ENCODE data around the gene SMAD4. TPM values are rescaled to one million over a fixed set of nuclear protein-coding genes. Genes with fewer than 3 reads are reported as not detected.

Gene SMAD4
- polyA plus RNA-seq, 2 of the 4 experiments (the other 2 are of a cell fraction) = 52.1 to 107 TPM

- peaks cover 28% of the 10 kb centered on the region for H3K4me1 ChIP-seq
- H3K27ac ChIP-seq = no peak overlapping the region
- ChIA-PET POLR2A (interaction anchor here (1.6 kb wide), 1 partner anchor 8 kb away, joined by 6 read pairs; the partner anchor contains the start of gene SMAD4), CTCF (interaction anchor here (0.9 to 2.0 kb wide), 2 partner anchors 13 kb away, joined by 3 to 9 read pairs; no protein-coding TSS in a partner anchor)
- no peak for FAIRE-seq
- H3K9me3 ChIP-seq = no peaks in the 10 kb centered on the region
- no peak for DNase-seq (ENCODE audit: low read depth in 1 of 2, low spot score in 1 of 2)
- 74% methylated on average over 6 of the region's 6 CpGs for WGBS (ENCODE audit: missing lambda C conversion rate)
- TF ChIP-seq NR3C1 (IDR thresholded peaks at IDR 0.05) = no peak
- no peak for TF ChIP-seq HOXB5 (CRISPR knock-in tag; IDR thresholded peaks at IDR 0.05)
- TF ChIP-seq HEYL (CRISPR knock-in tag; IDR thresholded peaks at IDR 0.05) = no peak
- no peak for TF ChIP-seq REST (IDR thresholded peaks at IDR 0.05)
- no peak for TF ChIP-seq CHD2 (IDR thresholded peaks at IDR 0.05; ENCODE audit: low read length, partially characterized antibody)
- TF ChIP-seq MAZ (IDR thresholded peaks at IDR 0.05; ENCODE audit: borderline replicate concordance, low read depth, low read length) = no peak
- no peak for TF ChIP-seq SREBF2 (IDR thresholded peaks at IDR 0.05)
- no peak for TF ChIP-seq MAFK (IDR thresholded peaks at IDR 0.05; ENCODE audit: partially characterized antibody)
- TF ChIP-seq FOSL2 (IDR thresholded peaks at IDR 0.05) = no peak
- TF ChIP-seq FOSL2 (CRISPR knock-in tag; IDR thresholded peaks at IDR 0.05) = no peak
- no peak for TF ChIP-seq EHMT2 (IDR thresholded peaks at IDR 0.05; ENCODE audit: low read depth)
- TF ChIP-seq POLR2A (IDR thresholded peaks at IDR 0.05; ENCODE audit: low read length) = no peak
- TF ChIP-seq HES2 (IDR thresholded peaks at IDR 0.05) = no peak
- TF ChIP-seq USF2 (IDR thresholded peaks at IDR 0.05) = no peak
- TF ChIP-seq TFCP2L1 (CRISPR knock-in tag; IDR thresholded peaks at IDR 0.05) = no peak
- TF ChIP-seq BHLHE40 (IDR thresholded peaks at IDR 0.05; ENCODE audit: low read depth, low read length) = no peak
- no peak for TF ChIP-seq RNF2 (IDR thresholded peaks at IDR 0.05; ENCODE audit: borderline replicate concordance, low read depth)
- no peak for TF ChIP-seq KDM5A (IDR thresholded peaks at IDR 0.05)
- TF ChIP-seq MYC (IDR thresholded peaks at IDR 0.05; ENCODE audit: borderline replicate concordance, low read length) = no peak
- H3K4me3 ChIP-seq = no peak overlapping the region
- no peak for ATAC-seq
- H3K4me2 ChIP-seq = peak overlapping the region; percentile 37; the same call in 2 of the 3 replicates
Measured at GRCh38 chr18:51038110-51038509, 8.1 kb downstream of the SMAD4 start.

- H3K4me3 ChIP-seq = no peak overlapping the region
- H3K4me2 ChIP-seq = no peak overlapping the region
- ChIA-PET POLR2A (interaction anchor here (0.7 to 1.6 kb wide), 3 partner anchors 9 to 161 kb away, joined by 3 to 6 read pairs (median 5); partner anchors contain the start of genes ELAC1 and SMAD4), CTCF (interaction anchor here (0.8 to 0.9 kb wide), 2 partner anchors 11 to 12 kb away, joined by 3 read pairs; no protein-coding TSS in a partner anchor)
- WGBS (ENCODE audit: missing lambda C conversion rate) = 65% methylated on average over 5 of the region's 8 CpGs
- H3K27ac ChIP-seq = no peak overlapping the region
- peaks cover 28% of the 10 kb centered on the region for H3K4me1 ChIP-seq
- FAIRE-seq (no peak), ATAC-seq (0 out of 6 replicates have a peak, but pooled peaks of 1 of the 2 experiments have one; percentile 32), DNase-seq (ENCODE audit: low read depth in 1 of 2, low spot score in 1 of 2) (no peak)
- no peak for TF ChIP-seq REST (IDR thresholded peaks at IDR 0.05)
- TF ChIP-seq SMC3 (IDR thresholded peaks at IDR 0.05) = no peak
- no peak for TF ChIP-seq POLR2A (IDR thresholded peaks at IDR 0.05; ENCODE audit: low read length)
- no peak for TF ChIP-seq ZSCAN20 (CRISPR knock-in tag; IDR thresholded peaks at IDR 0.05)
- no peak for TF ChIP-seq ZC3H11A (IDR thresholded peaks at IDR 0.05)
- no peak for TF ChIP-seq HMGXB4 (CRISPR knock-in tag; IDR thresholded peaks at IDR 0.05; ENCODE audit: borderline replicate concordance)
- no peak for TF ChIP-seq CBX8 (IDR thresholded peaks at IDR 0.05)
- no peaks in the 10 kb centered on the region for H3K9me3 ChIP-seq
Measured at GRCh38 chr18:51039138-51040112, 9.4 kb downstream of the SMAD4 start.
